HL-60 (cell line): ENCODE data around the gene CFAP20DC.

Experiments
- DNase-seq, 2 experiments: peaks; one replicate each; pipeline ENCODE4 v3.0.0-alpha.2; 2010 to 2020; ENCODE audit warnings: low read depth in 1 of 2, low spot score in 1 of 2
- H3K27ac ChIP-seq: fragments of 250-450 bp; sonication (Bioruptor Pico); replicated peaks from 2 replicates; pipeline ENCODE4 v1.5.1; 2020; ENCODE audit warnings: mild to moderate bottlenecking, moderate library complexity
- H3K27me3 ChIP-seq: fragments of 250-450 bp; sonication (Bioruptor Pico); 2 replicates; pipeline ENCODE4 v1.5.1; 2021; ENCODE audit warnings: mild to moderate bottlenecking, moderate library complexity; ENCODE audit not compliant: insufficient read depth, poor library complexity, severe bottlenecking
- H3K4me3 ChIP-seq: replicated peaks from 2 replicates; pipeline ENCODE4 v1.5.1; 2011; ENCODE audit warnings: mild to moderate bottlenecking, control low read depth, low read length; ENCODE audit not compliant: insufficient read depth
- GABPA ChIP-seq: IDR thresholded peaks from 2 replicates; pipeline ENCODE4 v1.6.1; 2012; ENCODE audit warnings: low read depth
- POLR2AphosphoS5 ChIP-seq: IDR thresholded peaks from 2 replicates; pipeline ENCODE4 v1.6.1; 2012; ENCODE audit warnings: low read depth
- SPI1 ChIP-seq: IDR thresholded peaks from 2 replicates; pipeline ENCODE4 v1.6.1; 2012; ENCODE audit warnings: low read depth, mild to moderate bottlenecking, borderline replicate concordance
- TF ChIP-seq, protein P1 (sequence below): IDR thresholded peaks from one replicate; pipeline ENCODE4 v1.5.1; 2011; ENCODE audit warnings: low read length, control low read depth, inconsistent platforms; ENCODE audit not compliant: insufficient read depth
- TF ChIP-seq, protein P2 (sequence below): IDR thresholded peaks from 2 replicates; pipeline ENCODE4 v1.6.1; 2012; ENCODE audit warnings: low read depth; ENCODE audit not compliant: insufficient replicate concordance

CFAP20DC gene

DNA sequence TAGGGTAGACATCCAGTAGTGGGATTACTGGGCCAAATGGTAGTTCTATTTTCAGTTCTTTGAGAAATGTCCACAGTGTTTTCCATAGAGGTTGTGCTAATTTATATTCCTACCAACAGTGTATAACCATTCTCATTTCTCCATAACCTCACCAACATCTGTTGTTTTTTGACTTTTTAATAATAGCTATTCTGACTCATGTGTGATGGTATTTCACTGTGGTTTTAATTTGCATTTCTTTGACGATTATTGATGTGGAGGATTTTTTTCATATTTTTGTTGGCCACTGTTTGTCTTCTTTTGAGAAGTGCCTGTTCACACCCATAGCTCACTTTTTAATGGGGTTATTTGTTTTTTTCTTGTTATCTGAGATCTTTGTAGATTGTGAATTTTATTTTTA lies 125.2 kb downstream of the CFAP20DC start:
- TF ChIP-seq, protein P1, sequence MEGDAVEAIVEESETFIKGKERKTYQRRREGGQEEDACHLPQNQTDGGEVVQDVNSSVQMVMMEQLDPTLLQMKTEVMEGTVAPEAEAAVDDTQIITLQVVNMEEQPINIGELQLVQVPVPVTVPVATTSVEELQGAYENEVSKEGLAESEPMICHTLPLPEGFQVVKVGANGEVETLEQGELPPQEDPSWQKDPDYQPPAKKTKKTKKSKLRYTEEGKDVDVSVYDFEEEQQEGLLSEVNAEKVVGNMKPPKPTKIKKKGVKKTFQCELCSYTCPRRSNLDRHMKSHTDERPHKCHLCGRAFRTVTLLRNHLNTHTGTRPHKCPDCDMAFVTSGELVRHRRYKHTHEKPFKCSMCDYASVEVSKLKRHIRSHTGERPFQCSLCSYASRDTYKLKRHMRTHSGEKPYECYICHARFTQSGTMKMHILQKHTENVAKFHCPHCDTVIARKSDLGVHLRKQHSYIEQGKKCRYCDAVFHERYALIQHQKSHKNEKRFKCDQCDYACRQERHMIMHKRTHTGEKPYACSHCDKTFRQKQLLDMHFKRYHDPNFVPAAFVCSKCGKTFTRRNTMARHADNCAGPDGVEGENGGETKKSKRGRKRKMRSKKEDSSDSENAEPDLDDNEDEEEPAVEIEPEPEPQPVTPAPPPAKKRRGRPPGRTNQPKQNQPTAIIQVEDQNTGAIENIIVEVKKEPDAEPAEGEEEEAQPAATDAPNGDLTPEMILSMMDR = no peak
- TF ChIP-seq, protein P2, sequence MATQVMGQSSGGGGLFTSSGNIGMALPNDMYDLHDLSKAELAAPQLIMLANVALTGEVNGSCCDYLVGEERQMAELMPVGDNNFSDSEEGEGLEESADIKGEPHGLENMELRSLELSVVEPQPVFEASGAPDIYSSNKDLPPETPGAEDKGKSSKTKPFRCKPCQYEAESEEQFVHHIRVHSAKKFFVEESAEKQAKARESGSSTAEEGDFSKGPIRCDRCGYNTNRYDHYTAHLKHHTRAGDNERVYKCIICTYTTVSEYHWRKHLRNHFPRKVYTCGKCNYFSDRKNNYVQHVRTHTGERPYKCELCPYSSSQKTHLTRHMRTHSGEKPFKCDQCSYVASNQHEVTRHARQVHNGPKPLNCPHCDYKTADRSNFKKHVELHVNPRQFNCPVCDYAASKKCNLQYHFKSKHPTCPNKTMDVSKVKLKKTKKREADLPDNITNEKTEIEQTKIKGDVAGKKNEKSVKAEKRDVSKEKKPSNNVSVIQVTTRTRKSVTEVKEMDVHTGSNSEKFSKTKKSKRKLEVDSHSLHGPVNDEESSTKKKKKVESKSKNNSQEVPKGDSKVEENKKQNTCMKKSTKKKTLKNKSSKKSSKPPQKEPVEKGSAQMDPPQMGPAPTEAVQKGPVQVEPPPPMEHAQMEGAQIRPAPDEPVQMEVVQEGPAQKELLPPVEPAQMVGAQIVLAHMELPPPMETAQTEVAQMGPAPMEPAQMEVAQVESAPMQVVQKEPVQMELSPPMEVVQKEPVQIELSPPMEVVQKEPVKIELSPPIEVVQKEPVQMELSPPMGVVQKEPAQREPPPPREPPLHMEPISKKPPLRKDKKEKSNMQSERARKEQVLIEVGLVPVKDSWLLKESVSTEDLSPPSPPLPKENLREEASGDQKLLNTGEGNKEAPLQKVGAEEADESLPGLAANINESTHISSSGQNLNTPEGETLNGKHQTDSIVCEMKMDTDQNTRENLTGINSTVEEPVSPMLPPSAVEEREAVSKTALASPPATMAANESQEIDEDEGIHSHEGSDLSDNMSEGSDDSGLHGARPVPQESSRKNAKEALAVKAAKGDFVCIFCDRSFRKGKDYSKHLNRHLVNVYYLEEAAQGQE = no peak
- no peak for TF ChIP-seq SPI1
- no peak for TF ChIP-seq GABPA
- TF ChIP-seq POLR2AphosphoS5 = no peak
- no peak for DNase-seq

DNA sequence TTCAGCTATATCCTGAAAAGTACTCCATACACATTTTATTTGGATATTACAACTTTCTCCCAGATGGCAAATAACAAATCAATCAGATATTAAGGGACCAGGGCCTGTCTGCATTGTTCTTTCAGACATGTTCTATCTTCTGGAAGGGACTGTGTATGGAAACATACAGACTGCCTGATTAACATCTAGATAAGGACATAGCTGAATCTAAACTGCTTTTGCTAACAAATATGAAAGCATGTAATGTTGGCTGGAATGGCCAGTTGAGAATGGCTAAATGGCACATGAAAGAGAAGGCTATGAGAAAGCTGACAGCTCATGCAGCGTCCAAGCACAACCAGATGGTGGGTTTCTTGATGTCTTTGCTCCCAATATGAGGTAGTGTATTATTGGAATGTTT lies 149.4 kb downstream of the CFAP20DC start:
- Histone ChIP-seq H3K27ac (no peak overlapping the region), H3K4me3 (no peak overlapping the region), H3K27me3 (no peaks in the 10 kb centered on the region)
- no peak for DNase-seq
- TF ChIP-seq POLR2AphosphoS5 (no peak), GABPA (no peak), SPI1 (no peak)
- TF ChIP-seq, protein P2 = no peak
- TF ChIP-seq, protein P1 = no peak

More for the DNA sequence above, 125.2 kb downstream of the CFAP20DC start:
- Histone ChIP-seq H3K27me3 (no peaks in the 10 kb centered on the region), H3K4me3 (no peak overlapping the region), H3K27ac (no peak overlapping the region)

DNA sequence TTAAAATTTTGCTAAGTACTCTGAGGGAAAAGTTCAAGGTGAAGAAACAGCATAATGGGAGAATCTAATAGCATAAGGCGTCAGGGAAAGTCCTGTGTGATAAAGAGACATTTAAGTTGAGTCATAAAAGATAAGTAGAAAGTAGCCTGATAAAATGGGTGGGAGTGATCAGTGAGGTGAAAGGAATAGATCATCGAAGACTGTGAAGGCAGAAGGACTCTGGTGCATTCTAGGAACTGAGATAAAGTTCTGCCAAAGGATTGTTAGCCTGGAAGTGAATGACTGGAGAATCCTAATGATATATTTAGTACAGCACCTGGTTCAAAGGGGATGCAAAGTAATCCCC lies 149.9 kb downstream of the CFAP20DC start:
- H3K4me3 ChIP-seq = no peak overlapping the region
- no peak for DNase-seq
- TF ChIP-seq GABPA = no peak
- TF ChIP-seq, protein P1 = no peak
- TF ChIP-seq SPI1 = no peak
- TF ChIP-seq POLR2AphosphoS5 = no peak
- TF ChIP-seq, protein P2 = no peak
- H3K27ac ChIP-seq = no peak overlapping the region
- no peaks in the 10 kb centered on the region for H3K27me3 ChIP-seq
